B cell (primary cell): ENCODE results near the gene DGKQ.

Experiments
- CTCF ChIP-seq: fragments of 200-600 bp; IDR thresholded peaks from one replicate; pipeline ENCODE4 v1.8.0; 2022; ENCODE audit warnings: antibody characterized with exemption, mild to moderate bottlenecking
- EZH2 ChIP-seq: IDR thresholded peaks from 2 replicates; pipeline ENCODE4 v1.6.1; 2012; ENCODE audit warnings: borderline replicate concordance, low read depth, mild to moderate bottlenecking, moderate library complexity, low read length; ENCODE audit not compliant: insufficient read depth, poor library complexity, severe bottlenecking

DNA sequence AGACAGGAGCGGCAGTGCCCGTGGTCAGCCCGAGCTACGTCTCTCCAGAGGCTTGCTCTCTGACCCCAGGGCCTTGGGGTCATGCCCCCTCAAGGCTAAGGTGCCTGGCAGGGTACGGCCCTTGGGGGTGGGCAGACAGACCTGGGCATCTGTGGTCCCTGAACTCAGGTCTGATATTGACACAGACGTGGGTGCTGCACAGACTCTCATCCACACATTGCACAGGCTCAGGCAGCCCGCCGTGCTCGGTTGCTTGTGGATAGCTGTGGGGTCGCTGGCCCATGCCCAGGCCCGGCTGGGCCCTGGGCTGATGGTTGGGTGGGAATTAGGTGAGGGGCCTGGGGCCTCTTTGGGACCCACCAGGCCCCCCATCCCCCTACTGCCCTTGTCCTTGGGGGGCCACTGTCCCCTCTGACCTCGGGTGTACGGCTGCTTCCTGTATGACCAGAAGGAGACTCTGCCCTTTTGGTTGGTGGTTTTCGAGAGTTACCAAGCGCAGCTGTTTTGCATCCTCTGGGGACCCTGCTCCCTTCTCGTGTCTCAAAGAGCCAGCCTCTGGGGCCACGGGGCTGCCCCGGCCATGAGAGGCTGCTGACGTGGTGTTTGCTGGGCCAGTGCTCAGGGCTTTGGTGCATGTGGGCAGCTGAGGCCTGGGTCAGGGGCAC lies 48.1 kb upstream of the DGKQ start:
- TF ChIP-seq CTCF (no peak), EZH2 (no peak)
